Left lung (tissue), 10 donors: ENCODE measurements around the gene SYCP2L. TPM values are rescaled to one million over a fixed set of nuclear protein-coding genes. Genes with fewer than 3 reads are reported as not detected.
"Not testable (repeated sequence)": the region's sequence is repeated elsewhere in the genome, so short reads cannot be mapped to it uniquely, and the experiment has no call there.

Experiments used
- ATAC-seq: fragments of 200-7000 bp; cut with Tn5 transposase; one replicate; pipeline ENCODE4 v1.9.1; 2020; ENCODE audit warnings: moderate library complexity
- DNase-seq, 4 donors: peaks; one replicate each; pipeline ENCODE4 v3.0.0-alpha.2; 2013 to 2020
- H3K27ac ChIP-seq, 2 donors: fragments of 200-600 bp; sonication (generic) in 1 of 2; one replicate each; pipeline versions ENCODE4 v1.5.0 to v1.8.0; 2020 to 2021
- H3K27me3 ChIP-seq, 2 donors: fragments of 200-600 bp; sonication (generic) in 1 of 2; one replicate each; pipeline versions ENCODE4 v1.5.0 to v1.8.0; 2020 to 2021
- H3K36me3 ChIP-seq, 2 donors: fragments of 200-600 bp; sonication (generic) in 1 of 2; one replicate each; pipeline versions ENCODE4 v1.5.0 to v1.8.0; 2020 to 2021
- H3K4me1 ChIP-seq, 2 donors: fragments of 200-600 bp; one replicate each; pipeline ENCODE4 v1.8.0; 2021
- H3K4me3 ChIP-seq, 2 donors: fragments of 200-600 bp; sonication (generic) in 1 of 2; one replicate each; pipeline versions ENCODE4 v1.5.0 to v1.8.0; 2020 to 2021; ENCODE audit warnings: mild to moderate bottlenecking in 1 of 2
- H3K9me3 ChIP-seq, 2 donors: fragments of 200-600 bp; sonication (generic) in 1 of 2; one replicate each; pipeline versions ENCODE4 v1.5.0 to v1.8.0; 2020 to 2021
- CTCF ChIP-seq, 2 donors: fragments of 200-600 bp; sonication (generic) in 1 of 2; IDR thresholded peaks; one replicate each; pipeline versions ENCODE4 v1.5.0 to v1.8.0; 2021; ENCODE audit warnings: antibody characterized with exemption in 2 of 2
- intact Hi-C, 2 donors: fragments of 100-400 bp; cut with DNase I; formaldehyde crosslinking; loops; one replicate each; pipeline versions ENCODE4 v1.11.2 to v1.14.2; 2022
- polyA plus RNA-seq, 6 donors: library from polyadenylated mRNA; unstranded; fragments of 120-200 nt; gene quantifications; one replicate each; pipeline ENCODE4 v1.2.1, GENCODE V29; 2013; ENCODE audit not compliant: insufficient read length in 6 of 6
- total RNA-seq, 2 donors: library from RNA; stranded (reverse); fragmentation: NEBNext Ultra II Directional; extraction: Animal tissue kit (Norgen Biotek cat#: 25700); gene quantifications; one replicate each; pipeline ENCODE4 v1.2.1, GENCODE V29; 2021
- donor health status: DM: no; HTN: yes; CAD: no.
- donor health status: DM: no; HTN: no; CAD: no.

The SYCP2L gene
- total and polyA plus RNA-seq, 8 donors = 0.41 to 5.8 (median 4.4) TPM

- intact Hi-C loops = no loop called here
- Histone ChIP-seq H3K4me1 (no peaks in the 10 kb centered on the region), H3K36me3 (no peaks in the 10 kb centered on the region), H3K9me3 (no peaks in the 10 kb centered on the region), H3K27ac (no peak overlapping the region), H3K27me3 (no peaks in the 10 kb centered on the region), H3K4me3 (no peak overlapping the region)
- no peak for TF ChIP-seq CTCF (IDR thresholded peaks at IDR 0.05)
- DNase-seq = no peak
- no peak for ATAC-seq
Observed at GRCh38 chr6:10991115-10991514, 104.3 kb downstream of the SYCP2L start.

- DNase-seq (no peak), ATAC-seq (no peak)
- no peak for TF ChIP-seq CTCF (IDR thresholded peaks at IDR 0.05)
Observed at GRCh38 chr6:10993896-10994295, 107.0 kb downstream of the SYCP2L start.

GRCh38 chr6:10995114-10995707 lies 108.4 kb downstream of the SYCP2L start:
- no peaks in the 10 kb centered on the region for H3K4me1 ChIP-seq
- TF ChIP-seq CTCF (IDR thresholded peaks at IDR 0.05) = no peak
- DNase-seq = no peak
- H3K27ac ChIP-seq = no peak overlapping the region
- no peaks in the 10 kb centered on the region for H3K27me3 ChIP-seq
- ATAC-seq = no peak
- H3K36me3 ChIP-seq = no peaks in the 10 kb centered on the region
- no peaks in the 10 kb centered on the region for H3K9me3 ChIP-seq
- intact Hi-C loops = no loop called here
- H3K4me3 ChIP-seq = no peak overlapping the region

More at GRCh38 chr6:10993896-10994295, 107.0 kb downstream of the SYCP2L start:
- intact Hi-C loops = no loop called here
- Histone ChIP-seq H3K9me3 (no peaks in the 10 kb centered on the region), H3K36me3 (no peaks in the 10 kb centered on the region), H3K4me3 (no peak overlapping the region), H3K27ac (no peak overlapping the region), H3K27me3 (no peaks in the 10 kb centered on the region), H3K4me1 (no peaks in the 10 kb centered on the region)

- peak; percentile 39 for ATAC-seq
- Histone ChIP-seq H3K9me3 (no peaks in the 10 kb centered on the region), H3K27me3 (no peaks in the 10 kb centered on the region)
Observed at GRCh38 chr6:10999994-11000393, 113.1 kb downstream of the SYCP2L start.

GRCh38 chr6:11002176-11002575 lies 115.3 kb downstream of the SYCP2L start:
- intact Hi-C loops = no loop called here
- H3K27ac ChIP-seq = no peak overlapping the region
- no peak overlapping the region for H3K4me3 ChIP-seq
- H3K36me3 ChIP-seq = no peaks in the 10 kb centered on the region
- no peak for TF ChIP-seq CTCF (IDR thresholded peaks at IDR 0.05)
- ATAC-seq (no peak), DNase-seq (no peak)
- no peaks in the 10 kb centered on the region for H3K4me1 ChIP-seq
- H3K27me3 ChIP-seq = no peaks in the 10 kb centered on the region
- H3K9me3 ChIP-seq = no peaks in the 10 kb centered on the region

More at GRCh38 chr6:10999994-11000393, 113.1 kb downstream of the SYCP2L start:
- DNase-seq = peak in 1 of 4 donors; percentile 9
- Histone ChIP-seq H3K27ac (no peak overlapping the region), H3K4me3 (no peak overlapping the region), H3K36me3 (no peaks in the 10 kb centered on the region), H3K4me1 (no peaks in the 10 kb centered on the region)
- intact Hi-C loops = no loop called here
- TF ChIP-seq CTCF (IDR thresholded peaks at IDR 0.05) = no peak

- H3K9me3 ChIP-seq, H3K27ac ChIP-seq, H3K36me3 ChIP-seq, H3K4me1 ChIP-seq, DNase-seq, intact Hi-C loops, H3K4me3 ChIP-seq, ATAC-seq, H3K27me3 ChIP-seq: not testable (repeated sequence)
Observed at GRCh38 chr6:11003297-11003696, 116.4 kb downstream of the SYCP2L start.
